GM18861 (cell line): ENCODE results near the gene TRPC3.
A peak's percentile ranks its signal among the peaks of the same experiment; 100 is the strongest.

ENCODE experiments used
- ATAC-seq: cut with Tn5 transposase; IDR thresholded peaks from one replicate; pipeline ENCODE4 v1.9.1; 2021; ENCODE audit not compliant: unreplicated experiment

TRPC3 gene

GRCh38 chr4:121876070-121876469 is 75.8 kb downstream of the TRPC3 start:
- ATAC-seq, result no peak

GRCh38 chr4:121875652-121876051 is 76.2 kb downstream of the TRPC3 start:
- no peak for ATAC-seq

- no peak for ATAC-seq
Observed at GRCh38 chr4:121873604-121874003, 78.3 kb downstream of the TRPC3 start.

- ATAC-seq, result peak; percentile 98
Observed at GRCh38 chr4:121869841-121870822, 81.7 kb downstream of the TRPC3 start, which contains the start of gene BBS7. TSS of gene BBS7 (minus strand) at chr4:121870474. CDS start at chr4:121870313, 161 bp downstream.

GRCh38 chr4:121863799-121864198 is 88.1 kb downstream of the TRPC3 start:
- ATAC-seq, result no peak

GRCh38 chr4:121861426-121861825 is 90.4 kb downstream of the TRPC3 start:
- ATAC-seq, result no peak

- ATAC-seq, result no peak
Observed at GRCh38 chr4:121860121-121860520, 91.7 kb downstream of the TRPC3 start.

GRCh38 chr4:121851354-121851753 is 100.5 kb downstream of the TRPC3 start:
- ATAC-seq, result no peak

GRCh38 chr4:121846662-121847061 is 105.2 kb downstream of the TRPC3 start:
- no peak for ATAC-seq

GRCh38 chr4:121842862-121843261 is 109.0 kb downstream of the TRPC3 start:
- ATAC-seq, result no peak

- ATAC-seq, result no peak
Observed at GRCh38 chr4:121838136-121838535, 113.7 kb downstream of the TRPC3 start.

GRCh38 chr4:121829511-121829910 is 122.3 kb downstream of the TRPC3 start:
- no peak for ATAC-seq
